GM18861 (cell line): ENCODE data around the gene EHD3.

ENCODE experiments used
- ATAC-seq: cut with Tn5 transposase; IDR thresholded peaks from one replicate; pipeline ENCODE4 v1.9.1; 2021; ENCODE audit not compliant: unreplicated experiment

EHD3 gene

DNA sequence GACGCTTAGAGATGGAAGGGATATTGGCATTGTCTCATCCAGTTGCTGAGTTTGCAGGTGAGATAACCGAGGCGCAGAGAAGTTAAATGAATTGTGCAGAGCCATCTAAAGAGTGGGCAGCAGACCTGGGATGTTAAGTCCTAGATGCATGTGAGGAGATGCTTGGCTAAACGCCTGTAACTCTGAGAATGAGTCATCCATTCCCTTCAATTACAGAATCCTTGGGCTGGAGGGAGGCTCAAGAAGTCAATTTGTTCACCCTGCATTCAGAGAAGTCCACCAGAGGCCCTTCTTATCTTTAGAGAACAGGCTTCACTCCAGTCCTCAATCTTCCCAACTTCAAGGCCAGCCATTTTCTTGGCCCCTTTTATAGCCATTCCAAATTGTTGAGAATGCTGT is 1.6 kb downstream of the EHD3 start:
- no peak for ATAC-seq

GRCh38 chr2:31236433-31237205 is 2.7 kb downstream of the EHD3 start:
- no peak for ATAC-seq

GRCh38 chr2:31237348-31238017 is 3.5 kb downstream of the EHD3 start:
- ATAC-seq: no peak

DNA sequence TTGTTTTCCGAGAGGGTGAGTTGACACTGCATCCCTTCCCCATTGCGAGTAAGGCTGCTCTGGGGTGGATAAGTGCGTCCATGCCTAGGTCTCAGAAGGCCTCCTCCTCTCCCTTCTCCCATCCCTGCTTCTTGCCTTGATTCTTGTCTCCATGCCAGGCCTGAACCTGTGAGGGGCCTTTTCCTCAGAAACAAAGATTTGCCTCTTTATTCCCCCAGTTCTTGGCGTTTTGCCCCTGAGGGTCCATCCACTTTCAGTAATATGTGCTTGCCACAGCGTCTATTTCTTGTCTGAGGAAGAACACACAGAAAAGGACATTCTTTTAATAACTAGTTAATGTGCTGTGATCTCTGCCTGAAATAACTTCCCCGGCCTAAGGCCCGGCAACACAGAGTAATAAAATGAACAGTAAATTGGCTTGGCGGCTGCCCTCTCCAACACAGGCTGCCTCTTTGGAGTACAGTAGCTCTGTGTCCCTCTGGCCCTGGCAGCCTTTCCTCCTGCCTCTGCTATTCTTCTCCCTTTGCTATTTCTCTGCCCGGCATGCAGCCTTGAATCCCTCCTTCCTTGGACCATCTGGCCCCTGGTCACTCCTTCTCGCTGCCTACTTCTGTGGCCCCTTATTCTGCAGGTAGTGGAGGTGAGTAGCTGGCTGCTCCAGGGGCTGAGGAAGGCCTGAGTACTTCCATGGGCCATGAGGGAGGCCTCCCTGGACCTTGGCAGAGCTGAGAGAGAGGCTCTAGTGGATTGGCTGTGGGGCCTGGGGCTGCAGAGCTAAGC is 4.4 kb downstream of the EHD3 start:
- ATAC-seq: no peak

- ATAC-seq: no peak
These were observed 5.1 kb downstream of the EHD3 start for GRCh38 chr2:31238906-31239592.

GRCh38 chr2:31239593-31240177 is 5.7 kb downstream of the EHD3 start:
- no peak for ATAC-seq

- ATAC-seq: no peak
These were observed 6.7 kb downstream of the EHD3 start for GRCh38 chr2:31240381-31241365.

DNA sequence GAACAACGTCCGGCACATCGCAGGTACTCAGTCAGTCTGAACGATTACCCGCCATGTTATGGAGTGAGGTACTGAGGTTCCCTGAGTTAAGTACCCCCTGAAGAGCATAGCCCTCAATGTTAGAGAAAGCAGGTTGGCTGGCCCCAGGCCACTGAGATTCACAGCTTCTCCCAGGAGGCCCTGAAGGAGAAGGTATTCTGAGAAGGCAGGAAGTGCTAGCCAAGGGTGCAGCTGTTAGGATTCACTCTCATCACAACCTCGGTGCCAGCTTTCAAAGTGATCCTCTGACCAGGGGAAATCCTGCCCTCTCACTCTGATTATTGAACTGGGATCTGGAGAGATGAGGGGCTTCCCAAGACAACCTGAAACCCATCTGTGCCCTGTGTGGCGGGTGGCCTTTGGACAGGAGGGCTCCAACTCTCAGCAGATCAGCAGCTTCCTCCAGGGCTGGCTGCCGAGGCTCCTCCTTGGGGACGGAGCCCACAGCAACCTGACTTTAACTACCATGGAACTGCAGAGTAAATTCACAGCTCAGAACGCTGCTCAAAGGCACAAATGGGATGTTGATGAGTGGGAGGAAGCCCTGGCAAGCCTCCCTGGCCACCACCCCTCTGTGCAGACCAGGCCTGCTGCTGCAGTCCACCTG is 7.8 kb downstream of the EHD3 start:
- no peak for ATAC-seq

GRCh38 chr2:31243053-31243452 is 9.1 kb downstream of the EHD3 start:
- ATAC-seq: no peak

DNA sequence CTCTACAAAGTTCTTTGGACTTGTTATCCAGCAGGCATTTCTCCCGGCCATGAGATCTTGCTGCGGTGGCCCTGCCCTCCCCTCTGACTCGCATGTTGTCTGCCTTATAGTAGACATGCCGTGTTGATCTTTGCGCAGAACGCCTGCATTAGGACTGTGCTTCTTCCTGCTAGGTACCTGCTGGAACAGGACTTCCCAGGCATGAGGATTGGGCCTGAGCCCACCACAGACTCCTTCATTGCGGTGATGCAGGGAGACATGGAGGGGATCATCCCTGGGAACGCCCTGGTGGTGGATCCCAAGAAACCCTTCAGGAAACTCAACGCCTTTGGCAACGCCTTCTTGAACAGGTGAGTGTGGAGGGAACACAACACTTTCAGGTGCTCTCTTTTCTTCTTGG is 10.1 kb downstream of the EHD3 start:
- ATAC-seq: no peak

DNA sequence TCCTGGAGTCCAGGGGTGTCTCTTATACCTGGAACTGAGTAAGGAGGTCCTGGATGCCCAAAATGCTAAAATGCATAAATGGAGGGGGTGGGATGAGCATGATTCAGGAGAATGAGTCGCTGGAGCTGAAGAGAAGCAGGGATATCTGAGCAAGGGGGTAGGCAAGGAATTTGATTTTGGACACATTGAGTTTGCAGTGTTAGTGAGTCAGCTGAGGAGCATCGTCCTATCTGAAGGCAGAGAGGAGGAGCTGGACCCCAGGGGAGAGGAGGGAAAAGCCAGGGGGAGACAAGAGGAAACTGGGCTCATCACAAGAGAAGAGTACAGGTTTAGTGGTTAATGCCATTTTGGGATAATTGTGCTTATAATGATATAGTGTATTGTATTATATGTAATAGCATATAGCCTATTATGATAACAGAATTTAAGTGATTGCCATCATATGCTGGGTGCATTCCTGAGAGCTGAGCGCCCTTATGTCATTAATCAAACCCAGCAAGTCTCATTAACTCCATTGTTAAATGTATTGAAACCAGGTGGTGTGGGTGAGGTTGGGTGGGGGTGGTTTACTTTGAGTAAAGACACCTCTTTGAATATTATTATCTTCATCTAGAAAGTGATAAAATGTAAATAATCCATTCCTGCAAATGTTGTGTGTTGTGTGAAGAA is 12.4 kb downstream of the EHD3 start:
- no peak for ATAC-seq

DNA sequence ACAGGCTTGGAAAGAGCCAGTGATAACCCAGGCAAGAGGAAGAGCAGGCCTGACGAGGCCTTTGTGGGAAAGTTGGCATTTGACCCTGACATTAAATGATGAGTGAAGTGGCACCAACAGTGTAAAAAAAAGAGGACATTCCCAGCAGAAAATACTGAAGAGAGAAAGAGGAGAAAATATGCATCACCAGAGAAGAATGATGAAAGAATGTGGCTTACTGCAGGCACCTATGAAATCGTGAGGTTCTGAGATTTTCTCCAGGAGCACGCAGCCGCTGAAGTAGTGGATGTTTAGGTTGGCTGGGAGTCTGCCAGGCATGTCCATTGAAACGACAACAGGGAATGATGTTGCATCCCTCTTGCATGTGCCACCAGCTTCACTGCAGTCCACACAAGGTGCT is 13.8 kb downstream of the EHD3 start:
- ATAC-seq: no peak

GRCh38 chr2:31248139-31248538 is 14.2 kb downstream of the EHD3 start:
- no peak for ATAC-seq

DNA sequence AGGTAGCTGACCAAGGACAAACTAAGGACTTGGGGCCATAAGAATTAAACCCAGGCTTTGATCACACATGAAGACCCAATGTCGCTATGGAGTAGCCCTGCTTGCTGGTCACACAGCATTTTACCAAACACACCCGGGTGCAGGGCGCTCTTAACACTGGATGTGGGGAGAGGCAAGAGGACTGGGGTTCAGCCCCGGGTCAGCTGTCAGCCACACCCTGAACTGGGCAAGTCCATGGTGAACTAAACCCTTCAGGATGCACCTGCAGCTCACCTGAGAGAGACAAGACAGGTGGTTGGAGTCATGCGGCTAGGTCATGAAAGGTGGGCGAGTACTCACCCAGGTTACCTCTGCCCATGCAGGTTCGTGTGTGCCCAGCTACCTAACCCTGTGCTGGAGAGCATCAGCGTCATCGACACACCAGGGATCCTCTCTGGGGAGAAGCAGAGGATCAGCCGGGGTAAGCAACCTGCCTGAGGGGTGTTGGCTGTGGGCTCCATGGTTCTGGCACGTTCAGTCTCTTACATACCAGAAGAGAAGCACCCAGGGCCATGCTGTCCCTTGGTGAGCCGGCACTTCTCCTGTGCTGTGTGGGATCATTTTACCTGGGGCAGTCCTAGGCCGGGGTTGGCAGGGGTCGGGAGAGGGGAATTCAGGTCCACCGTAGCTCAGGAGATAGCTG is 15.2 kb downstream of the EHD3 start:
- no peak for ATAC-seq

DNA sequence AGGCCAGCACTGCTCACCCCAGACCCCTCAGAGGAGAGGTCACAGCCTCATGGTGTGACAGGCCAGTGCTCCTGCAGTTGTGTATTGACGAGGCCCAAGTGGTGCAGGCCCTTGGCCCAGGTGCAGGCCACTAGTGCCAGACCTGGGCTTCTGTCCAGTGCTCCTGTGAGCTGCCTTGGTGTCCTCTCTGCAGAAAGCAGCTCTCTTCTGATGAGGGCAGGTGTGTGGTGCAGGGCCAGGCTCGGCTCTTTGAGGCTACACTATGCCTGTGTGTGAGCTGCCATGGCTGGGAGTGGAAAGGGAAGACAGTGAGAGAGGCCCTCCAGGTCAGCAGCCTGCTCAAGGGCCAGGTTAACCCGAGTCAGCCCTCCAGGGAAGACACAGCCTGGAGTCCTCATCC is 17.1 kb downstream of the EHD3 start:
- no peak for ATAC-seq

DNA sequence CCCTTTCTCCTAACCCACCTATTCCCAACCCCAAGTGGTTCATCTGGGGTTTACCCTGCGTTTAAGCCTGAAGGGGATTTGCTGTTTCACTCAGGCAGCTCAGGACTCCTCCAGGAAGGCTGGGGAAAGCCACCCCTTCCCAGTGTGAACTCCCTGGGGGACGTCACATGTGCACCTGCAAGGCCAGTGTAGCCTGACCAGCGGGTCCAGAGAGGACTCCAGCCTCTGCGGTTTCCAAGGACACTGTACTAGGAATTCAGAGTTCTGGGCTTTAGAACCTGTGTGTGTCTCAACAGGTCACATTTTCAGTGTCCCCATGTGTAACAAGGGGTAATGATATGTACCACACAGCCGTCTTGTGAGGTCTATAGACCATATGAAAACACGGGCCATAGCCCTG is 17.9 kb downstream of the EHD3 start:
- ATAC-seq: no peak

GRCh38 chr2:31253356-31254131 is 19.6 kb downstream of the EHD3 start:
- no peak for ATAC-seq
